ENCODE results near the gene KCNE5. TPM values are rescaled to one million over a fixed set of nuclear protein-coding genes. Genes with fewer than 3 reads are reported as not detected.
"Not testable (repeated sequence)": the region's sequence is repeated elsewhere in the genome, so short reads cannot be mapped to it uniquely, and the experiment has no call there.

KCNE5 gene
- 0.71 and 1.1 TPM in 2 replicates for total RNA-seq (2022)
- percentile 39 among the genes with signal in this experiment for Bru-seq, nascent RNA
- BruChase-seq, experiment 1, labeled RNA remaining after a 6-hour chase: percentile 50 among the genes with signal in this experiment
- percentile 54 among the genes with signal in this experiment for BruChase-seq, experiment 2, labeled RNA remaining after a 2-hour chase
- long read RNA-seq, partial matches to known transcripts: 0 of 1 reads
- long read RNA-seq, other reads (novel, unspliced or antisense): 0 of 1 reads

- TF ChIP-seq CTCF (IDR thresholded peaks at IDR 0.05; ENCODE audit: unreplicated experiment): no peak
Measured at GRCh38 chrX:109624641-109625616, at the start of gene KCNE5. TSS of gene KCNE5 (minus strand) at chrX:109625172. CDS start at chrX:109625020, 152 bp downstream.

GRCh38 chrX:109672239-109672638, 47.3 kb upstream of the KCNE5 start:
- no peaks in the 10 kb centered on the region for H3K27me3 Mint-ChIP-seq (ENCODE audit: unreplicated experiment)
- H3K4me3 Mint-ChIP-seq (ENCODE audit: low read depth, unreplicated experiment): no peak overlapping the region
- CTCF ChIA-PET: no interaction called here
- no peak for TF ChIP-seq CTCF (IDR thresholded peaks at IDR 0.05; ENCODE audit: unreplicated experiment)
- intact Hi-C loops (cut with micrococcal nuclease; ENCODE audit: unreplicated experiment): no loop called here
- H3K36me3 Mint-ChIP-seq (ENCODE audit: insufficient read depth, unreplicated experiment): peaks cover 4% of the 10 kb centered on the region
- no peaks in the 10 kb centered on the region for H3K9me3 Mint-ChIP-seq (ENCODE audit: low read depth, unreplicated experiment)
- DNase-seq: no peak
- H3K4me1 Mint-ChIP-seq (ENCODE audit: low read depth, unreplicated experiment): no peaks in the 10 kb centered on the region
- BruUV-seq (replicated peaks): no TSS peak
- H3K27ac Mint-ChIP-seq (ENCODE audit: unreplicated experiment): no peak overlapping the region

More at GRCh38 chrX:109624641-109625616, at the start of gene KCNE5:
- Mint-ChIP-seq H3K9me3 (ENCODE audit: low read depth, unreplicated experiment) (peaks cover 3% of the 10 kb centered on the region), H3K4me1 (ENCODE audit: low read depth, unreplicated experiment) (no peaks in the 10 kb centered on the region), H3K4me3 (ENCODE audit: low read depth, unreplicated experiment) (no peak within 1 kb of the TSS), H3K36me3 (ENCODE audit: insufficient read depth, unreplicated experiment) (no peaks in the 10 kb centered on the region), H3K27me3 (ENCODE audit: unreplicated experiment) (no peaks in the 10 kb centered on the region), H3K27ac (ENCODE audit: unreplicated experiment) (no peak within 1 kb of the TSS)
- intact Hi-C loops (cut with micrococcal nuclease; ENCODE audit: unreplicated experiment): no loop called here
- CTCF ChIA-PET: interaction anchor here (1.2 kb wide), 1 partner anchor 9 kb away, joined by 3 read pairs; no protein-coding TSS in a partner anchor
- no TSS peak for BruUV-seq (replicated peaks)
- no peak for DNase-seq

GRCh38 chrX:109671170-109671569, 46.2 kb upstream of the KCNE5 start:
- H3K27me3 Mint-ChIP-seq (ENCODE audit: unreplicated experiment); H3K4me3 Mint-ChIP-seq (ENCODE audit: low read depth, unreplicated experiment); H3K27ac Mint-ChIP-seq (ENCODE audit: unreplicated experiment); CTCF ChIA-PET; H3K4me1 Mint-ChIP-seq (ENCODE audit: low read depth, unreplicated experiment); intact Hi-C loops (cut with micrococcal nuclease; ENCODE audit: unreplicated experiment); BruUV-seq (replicated peaks); DNase-seq; H3K9me3 Mint-ChIP-seq (ENCODE audit: low read depth, unreplicated experiment): not testable (repeated sequence)
- H3K36me3 Mint-ChIP-seq (ENCODE audit: insufficient read depth, unreplicated experiment): peaks cover 10% of the 10 kb centered on the region

- BruUV-seq (replicated peaks): no TSS peak
- intact Hi-C loops (cut with micrococcal nuclease; ENCODE audit: unreplicated experiment): no loop called here
- TF ChIP-seq CTCF (IDR thresholded peaks at IDR 0.05; ENCODE audit: unreplicated experiment): no peak
- DNase-seq: no peak
- Mint-ChIP-seq H3K27me3 (ENCODE audit: unreplicated experiment) (no peaks in the 10 kb centered on the region), H3K4me1 (ENCODE audit: low read depth, unreplicated experiment) (no peaks in the 10 kb centered on the region), H3K36me3 (ENCODE audit: insufficient read depth, unreplicated experiment) (peaks cover 12% of the 10 kb centered on the region), H3K4me3 (ENCODE audit: low read depth, unreplicated experiment) (no peak overlapping the region), H3K9me3 (ENCODE audit: low read depth, unreplicated experiment) (no peaks in the 10 kb centered on the region), H3K27ac (ENCODE audit: unreplicated experiment) (no peak overlapping the region)
- CTCF ChIA-PET: no interaction called here
Measured at GRCh38 chrX:109667986-109668385, 43.0 kb upstream of the KCNE5 start.

Measured in Calu3 (cell line).